Measurements from ENCODE around the gene DNAJC17.
A peak's percentile ranks its signal among the peaks of the same experiment; 100 is the strongest.

Gene DNAJC17

GRCh38 chr15:40773496-40773895, 33.8 kb downstream of the DNAJC17 start:
- no peak overlapping the region for H3K14ac ChIP-seq (ENCODE audit: low read length)
- H2AFZ ChIP-seq (ENCODE audit: low read length): no peak overlapping the region
- peaks cover 0 to 2% of the 10 kb centered on the region in 2 donors for H3K9me3 ChIP-seq (replicated peaks in 1 of 2; ENCODE audit: control insufficient read depth in 2 of 2, insufficient read depth in 1 of 2, low read depth in 1 of 2, low read length in 2 of 2)
- peaks cover 25 to 60% of the 10 kb centered on the region in 2 donors for H3K36me3 ChIP-seq (replicated peaks in 1 of 2; ENCODE audit: control insufficient read depth in 2 of 2, insufficient read depth in 2 of 2, low read length in 2 of 2)
- no peak overlapping the region for H3K4ac ChIP-seq (ENCODE audit: low read length)
- H3K4me1 ChIP-seq (ENCODE audit: control insufficient read depth in 2 of 2, insufficient read depth in 1 of 2, low read depth in 1 of 2, low read length in 2 of 2): no peaks in the 10 kb centered on the region
- no CpG with 5 or more reads among the region's 8 CpGs for whole genome bisulfite sequencing, 2 donors (ENCODE audit: extremely low coverage in 2 of 2, insufficient read length in 2 of 2, insufficient replicate concordance in 1 of 2)
- no peak overlapping the region for H3K18ac ChIP-seq (ENCODE audit: low read length)
- H4K91ac ChIP-seq (ENCODE audit: low read depth, low read length, poor library complexity): no peak overlapping the region
- no peak overlapping the region for H3K23ac ChIP-seq (ENCODE audit: low read depth, low read length, poor library complexity)
- peaks cover 2% of the 10 kb centered on the region for H3K79me1 ChIP-seq (ENCODE audit: low read depth, low read length)
- no peak overlapping the region for H3K9ac ChIP-seq (ENCODE audit: low read depth, low read length, poor library complexity)
- no peak overlapping the region for H3K4me2 ChIP-seq (ENCODE audit: insufficient read depth, low read length, poor library complexity, severe bottlenecking)
- no peak overlapping the region for H2AK5ac ChIP-seq (ENCODE audit: low read depth, low read length)
- H4K8ac ChIP-seq (ENCODE audit: low read depth, low read length): no peak overlapping the region
- no peak overlapping the region for H2BK5ac ChIP-seq (ENCODE audit: low read length)
- no peak overlapping the region for H3K4me3 ChIP-seq (ENCODE audit: low read length in 2 of 2)
- H3K27me3 ChIP-seq (ENCODE audit: control insufficient read depth in 3 of 3, insufficient read depth in 3 of 3, low read depth in 1 of 3, low read length in 3 of 3): no peaks in the 10 kb centered on the region
- no peak overlapping the region for H2BK12ac ChIP-seq (ENCODE audit: low read length)
- H3K27ac ChIP-seq (replicated peaks; ENCODE audit: low read length): no peak overlapping the region
- DNase-seq (ENCODE audit: low spot score): no peak
- no peak overlapping the region for H2BK15ac ChIP-seq (ENCODE audit: low read length)
- no peak overlapping the region for H2BK120ac ChIP-seq (ENCODE audit: low read depth, low read length)

DNA sequence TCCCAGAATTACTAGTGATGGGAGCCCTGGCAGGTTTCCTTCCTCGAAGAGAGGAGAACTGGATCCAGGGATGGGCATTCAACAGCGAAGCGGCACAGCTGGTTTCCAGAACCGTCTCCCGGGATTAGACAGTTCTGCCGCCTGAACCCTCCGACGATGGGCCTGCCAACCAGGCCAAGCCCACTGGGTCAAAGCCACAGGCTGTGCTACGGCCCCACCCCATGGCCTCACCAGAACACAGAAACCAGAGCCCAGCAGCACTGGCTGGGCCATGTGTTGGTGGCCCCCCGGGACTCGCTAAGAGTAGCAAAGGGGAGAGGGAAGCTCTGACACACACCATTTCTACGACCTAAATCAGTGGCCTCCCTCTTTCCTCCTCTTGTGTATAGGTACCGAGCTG, 35.3 kb downstream of the DNAJC17 start:
- Histone ChIP-seq H3K4ac (ENCODE audit: low read length) (no peak overlapping the region), H2BK120ac (ENCODE audit: low read depth, low read length) (no peak overlapping the region), H3K4me3 (ENCODE audit: low read length in 2 of 2) (no peak overlapping the region), H3K9me3 (replicated peaks in 1 of 2; ENCODE audit: control insufficient read depth in 2 of 2, insufficient read depth in 1 of 2, low read depth in 1 of 2, low read length in 2 of 2) (peaks cover 0 to 2% of the 10 kb centered on the region in 2 donors), H4K91ac (ENCODE audit: low read depth, low read length, poor library complexity) (no peak overlapping the region), H2AK5ac (ENCODE audit: low read depth, low read length) (no peak overlapping the region), H2BK15ac (ENCODE audit: low read length) (no peak overlapping the region), H2AFZ (ENCODE audit: low read length) (no peak overlapping the region), H3K27me3 (ENCODE audit: control insufficient read depth in 3 of 3, insufficient read depth in 3 of 3, low read depth in 1 of 3, low read length in 3 of 3) (no peaks in the 10 kb centered on the region), H3K4me2 (ENCODE audit: insufficient read depth, low read length, poor library complexity, severe bottlenecking) (no peak overlapping the region), H3K27ac (replicated peaks; ENCODE audit: low read length) (no peak overlapping the region), H3K36me3 (replicated peaks in 1 of 2; ENCODE audit: control insufficient read depth in 2 of 2, insufficient read depth in 2 of 2, low read length in 2 of 2) (peaks cover 27 to 59% of the 10 kb centered on the region in 2 donors), H3K18ac (ENCODE audit: low read length) (no peak overlapping the region), H3K79me1 (ENCODE audit: low read depth, low read length) (peaks cover 2% of the 10 kb centered on the region), H4K8ac (ENCODE audit: low read depth, low read length) (no peak overlapping the region), H3K14ac (ENCODE audit: low read length) (no peak overlapping the region), H3K23ac (ENCODE audit: low read depth, low read length, poor library complexity) (no peak overlapping the region), H2BK5ac (ENCODE audit: low read length) (no peak overlapping the region), H2BK12ac (ENCODE audit: low read length) (no peak overlapping the region), H3K9ac (ENCODE audit: low read depth, low read length, poor library complexity) (no peak overlapping the region), H3K4me1 (ENCODE audit: control insufficient read depth in 2 of 2, insufficient read depth in 1 of 2, low read depth in 1 of 2, low read length in 2 of 2) (no peaks in the 10 kb centered on the region)
- no CpG with 5 or more reads among the region's 13 CpGs for WGBS, 2 donors (ENCODE audit: extremely low coverage in 2 of 2, insufficient read length in 2 of 2, insufficient replicate concordance in 1 of 2)
- no peak for DNase-seq (ENCODE audit: low spot score)

- Histone ChIP-seq H3K27ac (replicated peaks; ENCODE audit: low read length) (no peak overlapping the region), H4K91ac (ENCODE audit: low read depth, low read length, poor library complexity) (no peak overlapping the region), H4K8ac (ENCODE audit: low read depth, low read length) (no peak overlapping the region), H3K9me3 (replicated peaks in 1 of 2; ENCODE audit: control insufficient read depth in 2 of 2, insufficient read depth in 1 of 2, low read depth in 1 of 2, low read length in 2 of 2) (no peaks in the 10 kb centered on the region), H3K36me3 (replicated peaks in 1 of 2; ENCODE audit: control insufficient read depth in 2 of 2, insufficient read depth in 2 of 2, low read length in 2 of 2) (peaks cover 22 to 51% of the 10 kb centered on the region in 2 donors), H3K4me3 (ENCODE audit: low read length in 2 of 2) (no peak overlapping the region), H3K79me1 (ENCODE audit: low read depth, low read length) (peaks cover 2% of the 10 kb centered on the region), H2AK5ac (ENCODE audit: low read depth, low read length) (no peak overlapping the region), H2BK120ac (ENCODE audit: low read depth, low read length) (no peak overlapping the region), H3K9ac (ENCODE audit: low read depth, low read length, poor library complexity) (no peak overlapping the region), H2AFZ (ENCODE audit: low read length) (no peak overlapping the region), H2BK12ac (ENCODE audit: low read length) (no peak overlapping the region), H3K4ac (ENCODE audit: low read length) (no peak overlapping the region), H2BK15ac (ENCODE audit: low read length) (no peak overlapping the region), H3K27me3 (ENCODE audit: control insufficient read depth in 3 of 3, insufficient read depth in 3 of 3, low read depth in 1 of 3, low read length in 3 of 3) (no peaks in the 10 kb centered on the region), H2BK5ac (ENCODE audit: low read length) (peak overlapping the region; percentile 66), H3K4me1 (ENCODE audit: control insufficient read depth in 2 of 2, insufficient read depth in 1 of 2, low read depth in 1 of 2, low read length in 2 of 2) (peaks cover 0 to 2% of the 10 kb centered on the region in 2 donors), H3K18ac (ENCODE audit: low read length) (no peak overlapping the region), H3K14ac (ENCODE audit: low read length) (no peak overlapping the region), H3K4me2 (ENCODE audit: insufficient read depth, low read length, poor library complexity, severe bottlenecking) (no peak overlapping the region), H3K23ac (ENCODE audit: low read depth, low read length, poor library complexity) (no peak overlapping the region)
- WGBS, 2 donors (ENCODE audit: extremely low coverage in 2 of 2, insufficient read length in 2 of 2, insufficient replicate concordance in 1 of 2): no CpG with 5 or more reads among the region's 5 CpGs
- DNase-seq (ENCODE audit: low spot score): no peak
These were observed 36.0 kb downstream of the DNAJC17 start for GRCh38 chr15:40771242-40771641.

GRCh38 chr15:40770147-40770721, 37.0 kb downstream of the DNAJC17 start:
- no peak overlapping the region for H3K27ac ChIP-seq (replicated peaks; ENCODE audit: low read length)
- no peak for DNase-seq (ENCODE audit: low spot score)
- H2BK120ac ChIP-seq (ENCODE audit: low read depth, low read length): no peak overlapping the region
- H3K4me3 ChIP-seq (ENCODE audit: low read length in 2 of 2): no peak overlapping the region
- peaks cover 16 to 41% of the 10 kb centered on the region in 2 donors for H3K36me3 ChIP-seq (replicated peaks in 1 of 2; ENCODE audit: control insufficient read depth in 2 of 2, insufficient read depth in 2 of 2, low read length in 2 of 2)
- H3K9me3 ChIP-seq (replicated peaks in 1 of 2; ENCODE audit: control insufficient read depth in 2 of 2, insufficient read depth in 1 of 2, low read depth in 1 of 2, low read length in 2 of 2): no peaks in the 10 kb centered on the region
- H3K4me2 ChIP-seq (ENCODE audit: insufficient read depth, low read length, poor library complexity, severe bottlenecking): no peak overlapping the region
- no CpG with 5 or more reads among the region's 17 CpGs for WGBS, 2 donors (ENCODE audit: extremely low coverage in 2 of 2, insufficient read length in 2 of 2, insufficient replicate concordance in 1 of 2)
- no peak overlapping the region for H3K14ac ChIP-seq (ENCODE audit: low read length)
- H4K8ac ChIP-seq (ENCODE audit: low read depth, low read length): no peak overlapping the region
- no peak overlapping the region for H2AFZ ChIP-seq (ENCODE audit: low read length)
- no peak overlapping the region for H4K91ac ChIP-seq (ENCODE audit: low read depth, low read length, poor library complexity)
- H3K4me1 ChIP-seq (ENCODE audit: control insufficient read depth in 2 of 2, insufficient read depth in 1 of 2, low read depth in 1 of 2, low read length in 2 of 2): peaks cover 0 to 10% of the 10 kb centered on the region in 2 donors
- H3K18ac ChIP-seq (ENCODE audit: low read length): no peak overlapping the region
- no peak overlapping the region for H2BK12ac ChIP-seq (ENCODE audit: low read length)
- H3K23ac ChIP-seq (ENCODE audit: low read depth, low read length, poor library complexity): peak overlapping the region; percentile 73
- no peak overlapping the region for H2BK15ac ChIP-seq (ENCODE audit: low read length)
- H3K79me1 ChIP-seq (ENCODE audit: low read depth, low read length): peaks cover 2% of the 10 kb centered on the region
- H3K9ac ChIP-seq (ENCODE audit: low read depth, low read length, poor library complexity): peak overlapping the region; percentile 44
- H3K4ac ChIP-seq (ENCODE audit: low read length): no peak overlapping the region
- peaks cover 0 to 4% (median 0%) of the 10 kb centered on the region in 3 experiments for H3K27me3 ChIP-seq (ENCODE audit: control insufficient read depth in 3 of 3, insufficient read depth in 3 of 3, low read depth in 1 of 3, low read length in 3 of 3)
- peak overlapping the region; percentile 66 for H2BK5ac ChIP-seq (ENCODE audit: low read length)
- H2AK5ac ChIP-seq (ENCODE audit: low read depth, low read length): no peak overlapping the region

Measured in neuronal stem cell (in vitro differentiated cells).